Activated CD8-positive, alpha-beta T cell treated with anti-CD3 and anti-CD28 coated beads for 36 hours (primary cell): ENCODE results near the gene C1orf35. TPM values are rescaled to one million over a fixed set of nuclear protein-coding genes. Genes with fewer than 3 reads are reported as not detected.

Experiments
- ATAC-seq: fragments of 200-7000 bp; cut with Tn5 transposase; one replicate; pipeline ENCODE4 v1.10.0; 2021; ENCODE audit warnings: mild to moderate bottlenecking, moderate library complexity
- CTCF ChIA-PET: fragments of 350-600 bp; sonication (Branson Sonifier 250); formaldehyde crosslinking; loops from one replicate; lab custom pipeline; 2021; ENCODE audit warnings: antibody characterized with exemption; lab: Charles Lee
- POLR2A ChIA-PET: fragments of 350-600 bp; sonication (Branson Sonifier 250); formaldehyde crosslinking; loops from one replicate; lab custom pipeline; 2021; ENCODE audit warnings: antibody characterized with exemption; lab: Charles Lee
- DNase-seq: peaks from one replicate; pipeline ENCODE4 v3.0.0-alpha.2; 2020
- H3K27ac Mint-ChIP-seq: one replicate; pipeline ENCODE4 v1.8.0; 2021; ENCODE audit warnings: mild to moderate bottlenecking, mixed read lengths
- H3K27me3 Mint-ChIP-seq: one replicate; pipeline ENCODE4 v1.8.0; 2021; ENCODE audit warnings: mixed read lengths
- H3K36me3 Mint-ChIP-seq: one replicate; pipeline ENCODE4 v1.8.0; 2021; ENCODE audit warnings: low read depth, mixed read lengths
- H3K4me1 Mint-ChIP-seq: one replicate; pipeline ENCODE4 v1.8.0; 2021; ENCODE audit warnings: low read depth, mixed read lengths
- H3K4me3 Mint-ChIP-seq: one replicate; pipeline ENCODE4 v1.8.0; 2021; ENCODE audit warnings: mild to moderate bottlenecking, moderate library complexity, mixed read lengths
- H3K9me3 Mint-ChIP-seq: one replicate; pipeline ENCODE4 v1.8.0; 2021; ENCODE audit warnings: mixed read lengths
- intact Hi-C: fragments of 100-400 bp; cut with micrococcal nuclease; formaldehyde crosslinking; loops from one replicate; pipeline ENCODE4 v1.10.0; 2022
- total RNA-seq, 2 experiments: library from RNA; stranded (reverse); gene quantifications; one replicate each; pipeline ENCODE4 v1.2.3, GENCODE V29; 2021
- TF ChIP-seq, protein P1 (sequence below): fragments of 200-600 bp; IDR thresholded peaks from one replicate; pipeline ENCODE4 v1.8.0; 2022; ENCODE audit warnings: antibody characterized with exemption, mild to moderate bottlenecking

C1orf35 gene
- total RNA-seq, 2 experiments from 2014 or later = 22.2 to 23.5 TPM

DNA sequence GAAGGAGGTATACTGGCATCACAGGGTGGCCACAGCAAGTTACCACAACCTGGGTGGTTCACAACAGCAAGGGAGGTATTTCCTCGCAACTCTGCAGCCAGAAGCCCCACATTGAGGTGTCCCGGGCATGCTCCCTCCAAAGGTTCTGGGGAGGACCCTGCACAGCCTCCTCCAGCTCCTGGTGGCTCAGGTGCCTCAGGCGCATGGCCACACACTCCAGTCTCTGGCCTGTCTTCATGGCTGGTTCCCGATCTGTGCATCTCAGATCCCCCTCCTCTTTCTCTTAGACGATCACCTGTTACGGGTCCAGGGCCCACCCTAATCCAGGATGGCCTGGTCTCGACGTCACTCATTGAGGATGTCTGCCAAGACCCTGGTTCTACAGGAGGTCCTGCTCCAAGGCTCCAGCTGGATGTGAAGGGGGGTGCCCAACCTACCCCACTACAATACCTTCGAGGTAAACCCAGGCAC lies 27.3 kb downstream of the C1orf35 start:
- Mint-ChIP-seq H3K9me3 (no peaks in the 10 kb centered on the region), H3K4me3 (no peak overlapping the region), H3K4me1 (peaks cover 6% of the 10 kb centered on the region), H3K27ac (no peak overlapping the region), H3K27me3 (no peaks in the 10 kb centered on the region), H3K36me3 (peaks cover 3% of the 10 kb centered on the region)
- DNase-seq (peak; percentile 1), ATAC-seq (no peak)
- POLR2A ChIA-PET = interaction anchor here (0.7 to 0.8 kb wide), 2 partner anchors 34 to 44 kb away, joined by 3 read pairs; no protein-coding TSS in a partner anchor
- CTCF ChIA-PET = no interaction called here
- TF ChIP-seq, protein P1, sequence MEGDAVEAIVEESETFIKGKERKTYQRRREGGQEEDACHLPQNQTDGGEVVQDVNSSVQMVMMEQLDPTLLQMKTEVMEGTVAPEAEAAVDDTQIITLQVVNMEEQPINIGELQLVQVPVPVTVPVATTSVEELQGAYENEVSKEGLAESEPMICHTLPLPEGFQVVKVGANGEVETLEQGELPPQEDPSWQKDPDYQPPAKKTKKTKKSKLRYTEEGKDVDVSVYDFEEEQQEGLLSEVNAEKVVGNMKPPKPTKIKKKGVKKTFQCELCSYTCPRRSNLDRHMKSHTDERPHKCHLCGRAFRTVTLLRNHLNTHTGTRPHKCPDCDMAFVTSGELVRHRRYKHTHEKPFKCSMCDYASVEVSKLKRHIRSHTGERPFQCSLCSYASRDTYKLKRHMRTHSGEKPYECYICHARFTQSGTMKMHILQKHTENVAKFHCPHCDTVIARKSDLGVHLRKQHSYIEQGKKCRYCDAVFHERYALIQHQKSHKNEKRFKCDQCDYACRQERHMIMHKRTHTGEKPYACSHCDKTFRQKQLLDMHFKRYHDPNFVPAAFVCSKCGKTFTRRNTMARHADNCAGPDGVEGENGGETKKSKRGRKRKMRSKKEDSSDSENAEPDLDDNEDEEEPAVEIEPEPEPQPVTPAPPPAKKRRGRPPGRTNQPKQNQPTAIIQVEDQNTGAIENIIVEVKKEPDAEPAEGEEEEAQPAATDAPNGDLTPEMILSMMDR = no peak
- intact Hi-C loops = no loop called here

DNA sequence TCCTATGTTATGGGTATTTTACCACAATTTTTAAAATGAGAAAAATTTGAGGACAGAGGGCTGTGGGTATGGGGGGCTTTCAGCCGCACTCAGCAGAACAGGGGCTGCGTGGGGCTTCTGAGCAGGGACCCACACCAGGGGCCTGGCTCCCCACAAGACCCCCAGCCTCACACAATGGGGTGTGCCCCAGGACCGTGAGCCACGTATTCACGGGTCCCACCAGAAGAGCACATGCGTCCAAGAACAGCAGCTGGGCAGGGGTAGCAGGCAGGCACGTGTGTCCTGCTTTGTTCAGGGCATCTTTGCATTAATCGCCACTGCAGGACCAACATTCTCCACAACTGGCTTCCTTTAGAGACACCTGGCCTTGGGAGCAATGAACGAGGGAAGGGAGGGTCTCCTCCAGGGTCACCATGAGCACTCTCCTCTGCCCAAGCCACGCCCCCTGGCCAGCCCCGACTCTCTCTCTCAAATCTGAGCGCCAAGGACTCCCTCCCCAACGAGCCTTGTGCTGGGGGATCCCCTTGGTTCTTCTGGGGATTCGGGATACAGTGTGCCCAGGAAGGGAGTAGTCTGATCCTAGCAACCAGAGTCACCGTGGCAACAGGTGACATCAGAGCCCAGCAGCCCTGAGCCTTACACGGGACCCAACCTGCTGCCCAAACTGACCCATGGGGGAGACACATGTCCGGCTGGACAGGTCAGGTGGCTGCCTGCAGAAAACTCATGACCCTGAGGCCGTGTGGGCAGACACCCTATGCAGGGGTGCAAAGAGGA lies 28.0 kb downstream of the C1orf35 start:
- Mint-ChIP-seq H3K36me3 (peaks cover 3% of the 10 kb centered on the region), H3K4me1 (peaks cover 6% of the 10 kb centered on the region), H3K4me3 (no peak overlapping the region), H3K9me3 (no peaks in the 10 kb centered on the region), H3K27ac (no peak overlapping the region), H3K27me3 (no peaks in the 10 kb centered on the region)
- CTCF ChIA-PET = no interaction called here
- DNase-seq (no peak), ATAC-seq (no peak)
- intact Hi-C loops = no loop called here
- POLR2A ChIA-PET = no interaction called here
- TF ChIP-seq, protein P1 = no peak

DNA sequence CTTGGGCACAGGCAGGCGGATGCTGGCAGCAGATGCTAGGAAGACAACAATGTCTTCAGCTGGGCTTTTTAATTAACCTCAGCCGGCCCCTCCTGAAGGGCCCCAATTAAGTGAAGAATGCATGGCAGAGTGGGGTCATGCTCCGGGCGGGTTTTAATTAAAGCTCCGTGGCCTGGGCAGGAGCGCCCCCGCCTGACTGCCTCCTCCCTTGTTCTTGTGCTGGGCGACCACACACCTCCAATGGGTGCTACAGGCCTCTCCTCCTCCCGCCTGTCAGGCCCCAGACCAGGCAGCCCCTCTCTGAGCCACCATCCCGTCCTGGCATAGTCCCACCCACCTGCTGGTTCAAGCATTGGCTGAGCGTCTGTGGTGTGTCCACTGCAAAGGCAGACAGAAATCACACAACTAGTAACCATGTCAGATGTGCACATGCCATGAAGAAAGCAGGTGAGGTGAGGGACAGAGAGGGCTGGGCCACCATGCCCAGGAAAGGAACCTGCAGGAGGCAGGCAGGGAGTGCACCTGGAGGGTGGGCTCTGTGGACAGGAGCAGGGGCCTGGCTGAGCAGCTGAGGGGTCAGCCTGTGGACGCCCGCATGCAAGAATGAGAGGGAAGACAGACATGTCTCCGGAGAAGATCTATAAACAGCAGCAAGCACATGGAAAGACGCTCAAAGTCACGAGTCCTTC lies 29.1 kb downstream of the C1orf35 start:
- TF ChIP-seq, protein P1 = no peak
- H3K27ac Mint-ChIP-seq = no peak overlapping the region
- no peaks in the 10 kb centered on the region for H3K9me3 Mint-ChIP-seq
- H3K36me3 Mint-ChIP-seq = no peaks in the 10 kb centered on the region
- peaks cover 3% of the 10 kb centered on the region for H3K4me1 Mint-ChIP-seq
- CTCF ChIA-PET = interaction anchor here (1.5 kb wide), 1 partner anchor 70 kb away, joined by 6 read pairs; no protein-coding TSS in a partner anchor
- intact Hi-C loops = no loop called here
- DNase-seq (peak; percentile 46), ATAC-seq (peak; percentile 50)
- POLR2A ChIA-PET = no interaction called here
- no peak overlapping the region for H3K4me3 Mint-ChIP-seq
- H3K27me3 Mint-ChIP-seq = no peaks in the 10 kb centered on the region

DNA sequence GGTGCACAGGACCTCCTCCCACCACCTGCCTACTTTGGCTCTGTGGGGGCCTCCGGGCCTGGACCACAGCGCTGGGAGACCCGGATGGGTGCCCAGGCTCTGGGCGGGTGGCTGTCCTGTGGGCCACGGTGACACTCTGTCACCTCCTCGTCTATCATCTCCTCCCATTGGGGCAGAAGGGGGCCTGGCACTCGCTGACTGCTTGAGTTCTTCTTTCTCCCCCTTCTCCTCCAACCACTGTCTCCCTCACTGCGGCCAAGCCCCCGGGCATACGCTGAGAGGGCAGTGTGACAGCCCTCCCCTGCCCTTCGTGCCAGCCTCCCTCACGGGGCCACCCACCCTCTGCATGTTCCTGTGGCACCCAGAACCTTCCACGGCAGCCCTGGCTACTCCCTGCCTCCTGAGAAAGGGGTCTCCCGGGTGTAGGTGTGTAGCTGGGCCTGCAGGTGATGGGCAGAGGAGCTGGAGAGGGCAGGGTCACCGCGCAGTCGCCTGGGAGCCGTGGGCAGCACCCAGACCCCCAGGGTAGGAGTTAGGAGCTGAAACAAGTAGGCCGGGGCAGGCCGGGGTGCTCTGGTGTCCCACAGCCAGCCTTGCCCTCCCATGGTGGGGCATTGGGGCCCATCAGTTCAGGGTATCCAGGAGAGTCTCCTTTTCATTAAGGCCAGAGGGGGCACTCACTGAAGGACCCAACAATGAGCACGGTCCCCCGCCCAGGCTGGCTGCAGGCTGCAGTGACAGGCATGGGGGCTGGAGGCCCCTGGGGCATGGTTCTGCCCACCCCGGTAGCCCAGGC lies 29.9 kb downstream of the C1orf35 start:
- ChIA-PET POLR2A (no interaction called here), CTCF (interaction anchor here (1.5 kb wide), 1 partner anchor 69 kb away, joined by 6 read pairs; no protein-coding TSS in a partner anchor)
- intact Hi-C loops = no loop called here
- Mint-ChIP-seq H3K4me3 (no peak overlapping the region), H3K27ac (no peak overlapping the region), H3K4me1 (no peaks in the 10 kb centered on the region), H3K27me3 (no peaks in the 10 kb centered on the region), H3K9me3 (no peaks in the 10 kb centered on the region), H3K36me3 (no peaks in the 10 kb centered on the region)
- ATAC-seq = no peak
- TF ChIP-seq, protein P1 = no peak
- no peak for DNase-seq
